CD8-positive, alpha-beta memory T cell (primary cell): ENCODE results near the gene AURKB. TPM values are rescaled to one million over a fixed set of nuclear protein-coding genes. Genes with fewer than 3 reads are reported as not detected.
A peak's percentile ranks its signal among the peaks of the same experiment; 100 is the strongest.

ENCODE experiments used
- CTCF ChIA-PET: fragments of 350-600 bp; sonication (Branson Sonifier 250); formaldehyde crosslinking; loops from one replicate; lab custom pipeline; 2021; ENCODE audit warnings: antibody characterized with exemption; lab: Charles Lee
- POLR2A ChIA-PET: fragments of 350-600 bp; sonication (Branson Sonifier 250); formaldehyde crosslinking; loops from one replicate; lab custom pipeline; 2021; ENCODE audit warnings: antibody characterized with exemption; lab: Charles Lee
- DNase-seq, 5 donors: peaks; one replicate each; pipeline versions ENCODE4 v3.0.0 to v3.0.0-alpha.2; 2020 to 2022; ENCODE audit warnings: mixed read lengths in 1 of 5
- H3K27ac ChIP-seq: one replicate; pipeline ENCODE4 v1.7.0; 2013; ENCODE audit warnings: low read depth, mild to moderate bottlenecking, low read length, moderate library complexity
- H3K27me3 ChIP-seq: 2 replicates; pipeline ENCODE4 v1.7.0; 2013; ENCODE audit warnings: low read length, mild to moderate bottlenecking; ENCODE audit not compliant: insufficient read depth, poor library complexity, severe bottlenecking
- H3K36me3 ChIP-seq: 2 replicates; pipeline ENCODE4 v1.7.0; 2013; ENCODE audit warnings: mild to moderate bottlenecking, low read length, moderate library complexity; ENCODE audit not compliant: insufficient read depth
- H3K4me1 ChIP-seq: 2 replicates; pipeline ENCODE4 v1.7.0; 2013; ENCODE audit warnings: mild to moderate bottlenecking, low read length, moderate library complexity; ENCODE audit not compliant: insufficient read depth
- H3K4me3 ChIP-seq: 2 replicates; pipeline ENCODE4 v1.7.0; 2013; ENCODE audit warnings: mild to moderate bottlenecking, low read length
- H3K9me3 ChIP-seq: 2 replicates; pipeline ENCODE4 v1.7.0; 2013; ENCODE audit warnings: mild to moderate bottlenecking, low read length
- H3K27ac Mint-ChIP-seq, 8 donors: one replicate each; pipeline ENCODE4 v1.8.0; 2020 to 2021; ENCODE audit warnings: mixed read lengths in 8 of 8, mild to moderate bottlenecking in 6 of 8, inconsistent platforms in 3 of 8, moderate library complexity in 3 of 8
- H3K27me3 Mint-ChIP-seq, 2 donors: one replicate each; pipeline ENCODE4 v1.8.0; 2020 to 2021; ENCODE audit warnings: mixed read lengths in 2 of 2, mild to moderate bottlenecking in 1 of 2, moderate library complexity in 1 of 2
- H3K36me3 Mint-ChIP-seq, 3 donors: one replicate each; pipeline ENCODE4 v1.8.0; 2020 to 2021; ENCODE audit warnings: mixed read lengths in 3 of 3, inconsistent platforms in 1 of 3, mild to moderate bottlenecking in 1 of 3
- H3K4me1 Mint-ChIP-seq, 3 donors: one replicate each; pipeline ENCODE4 v1.8.0; 2020 to 2021; ENCODE audit warnings: mixed read lengths in 3 of 3, inconsistent platforms in 1 of 3, mild to moderate bottlenecking in 1 of 3
- H3K4me3 Mint-ChIP-seq, 7 donors: one replicate each; pipeline ENCODE4 v1.8.0; 2020 to 2021; ENCODE audit warnings: mixed read lengths in 7 of 7, mild to moderate bottlenecking in 6 of 7, moderate library complexity in 4 of 7, inconsistent platforms in 2 of 7
- H3K9me3 Mint-ChIP-seq, 5 donors: one replicate each; pipeline ENCODE4 v1.8.0; 2020 to 2022; ENCODE audit warnings: mixed read lengths in 5 of 5, mild to moderate bottlenecking in 3 of 5, moderate library complexity in 2 of 5, inconsistent platforms in 1 of 5
- polyA plus RNA-seq: library from polyadenylated mRNA; unstranded; fragments of 300-500 nt; fragmentation: Illumina TruSeq; gene quantifications from one replicate; pipeline ENCODE4 v1.2.3, GENCODE V29; 2021
- total RNA-seq, 2 experiments: library from RNA; stranded (reverse); gene quantifications; one replicate each; pipeline ENCODE4 v1.2.3, GENCODE V29; 2021

Gene AURKB
- total and polyA plus RNA-seq, 3 experiments from 2014 or later, result 0.63 to 94.4 (median 88.1) TPM

GRCh38 chr17:8204761-8205555, 5.4 kb downstream of the AURKB start:
- Histone ChIP-seq H3K4me1 (peaks cover 2% of the 10 kb centered on the region), H3K27me3 (no peaks in the 10 kb centered on the region), H3K36me3 (no peaks in the 10 kb centered on the region), H3K27ac (no peak overlapping the region), H3K4me3 (no peak overlapping the region), H3K9me3 (no peaks in the 10 kb centered on the region)
- POLR2A ChIA-PET, result no interaction called here
- Mint-ChIP-seq H3K27ac (peak overlapping the region in 2 of 8 donors; percentile 23 to 87), H3K27me3 (peaks cover 0 to 2% of the 10 kb centered on the region in 2 donors), H3K4me3 (peak overlapping the region in 1 of 7 donors; percentile 59), H3K4me1 (peaks cover 6 to 8% (median 7%) of the 10 kb centered on the region in 3 donors), H3K9me3 (no peaks in the 10 kb centered on the region), H3K36me3 (peaks cover 0 to 2% (median 0%) of the 10 kb centered on the region in 3 donors)
- CTCF ChIA-PET, result interaction anchor here (1.2 kb wide), 1 partner anchor 10 kb away, joined by 3 read pairs; no protein-coding TSS in a partner anchor
- no peak for DNase-seq

DNA sequence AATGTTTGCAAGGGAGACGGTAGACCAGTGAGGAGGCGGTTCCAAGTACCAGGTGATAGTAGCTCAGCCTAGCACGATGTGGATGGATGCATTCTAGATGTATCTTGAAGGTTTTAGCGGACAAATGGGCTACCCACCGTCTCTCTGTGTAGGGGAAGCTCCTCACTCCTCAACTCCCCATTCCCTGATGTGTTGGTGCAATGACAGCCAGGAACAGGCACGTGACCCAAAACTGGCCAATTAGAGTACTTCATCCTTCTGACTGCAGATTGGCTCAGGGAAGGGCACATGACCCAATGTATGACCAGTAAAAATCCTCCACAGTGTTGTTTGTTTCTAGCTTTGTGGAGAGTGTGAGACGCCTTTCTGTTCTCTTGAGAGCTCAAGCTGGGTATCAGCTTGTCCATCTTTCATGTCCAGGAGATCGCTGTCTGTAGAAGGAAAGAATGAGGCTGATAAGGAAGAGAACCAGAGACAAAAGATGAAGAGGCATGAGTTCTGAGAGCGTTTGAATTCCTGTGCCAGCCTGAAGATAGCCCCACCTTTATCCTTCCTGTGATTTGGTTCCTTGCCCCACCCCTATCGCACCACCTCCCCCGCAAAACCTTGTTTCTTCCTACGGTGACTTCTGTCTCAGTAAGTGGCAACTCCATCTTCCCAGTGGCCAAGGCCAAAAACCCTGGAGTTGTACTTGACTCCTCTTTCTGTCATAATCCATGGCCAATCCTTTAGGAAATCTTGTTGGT, 18.1 kb downstream of the AURKB start:
- peak in 3 of 5 donors; percentile 35 to 72 (median 45) for DNase-seq
- no peaks in the 10 kb centered on the region for H3K9me3 Mint-ChIP-seq
- peaks cover 39% of the 10 kb centered on the region for H3K4me1 ChIP-seq
- POLR2A ChIA-PET, result interaction anchor here (0.6 to 7.6 kb wide), 7 partner anchors 17 to 632 kb away, joined by 3 to 120 read pairs (median 4); partner anchors contain the start of gene AURKB
- H3K27ac ChIP-seq, result peak overlapping the region; percentile 59
- CTCF ChIA-PET, result interaction anchor here (0.8 to 2.2 kb wide), 6 partner anchors 14 to 73 kb away, joined by 3 to 13 read pairs (median 4); partner anchors contain the start of gene AURKB
- H3K4me3 Mint-ChIP-seq, result no peak overlapping the region
- no peaks in the 10 kb centered on the region for H3K27me3 ChIP-seq
- no peaks in the 10 kb centered on the region for H3K36me3 ChIP-seq
- no peaks in the 10 kb centered on the region for H3K27me3 Mint-ChIP-seq
- peaks cover 0 to 9% (median 0%) of the 10 kb centered on the region in 3 donors for H3K36me3 Mint-ChIP-seq
- H3K9me3 ChIP-seq, result no peaks in the 10 kb centered on the region
- H3K4me3 ChIP-seq, result peak overlapping the region; percentile 54
- H3K4me1 Mint-ChIP-seq, result peaks cover 19 to 23% (median 21%) of the 10 kb centered on the region in 3 donors
- no peak overlapping the region for H3K27ac Mint-ChIP-seq

- no peaks in the 10 kb centered on the region for H3K9me3 Mint-ChIP-seq
- peak overlapping the region in 1 of 7 donors; percentile 15 for H3K4me3 Mint-ChIP-seq
- DNase-seq, result no peak
- ChIA-PET CTCF (interaction anchor here (0.6 to 5.5 kb wide), 13 partner anchors 9 to 503 kb away, joined by 3 to 63 read pairs (median 4); partner anchors contain the start of genes ALOXE3 and KRABD2), POLR2A (interaction anchor here (0.6 to 7.6 kb wide), 12 partner anchors 9 to 185 kb away, joined by 3 to 120 read pairs (median 7); partner anchors contain the start of genes AURKB, CTC1, RANGRF and SLC25A35)
- peaks cover 0 to under 1% of the 10 kb centered on the region in 2 donors for H3K27me3 Mint-ChIP-seq
- Histone ChIP-seq H3K36me3 (no peaks in the 10 kb centered on the region), H3K27ac (peak overlapping the region; percentile 8), H3K4me1 (peaks cover 39% of the 10 kb centered on the region), H3K27me3 (no peaks in the 10 kb centered on the region), H3K4me3 (peak overlapping the region; percentile 18), H3K9me3 (no peaks in the 10 kb centered on the region)
- peaks cover 0 to 9% (median 0%) of the 10 kb centered on the region in 3 donors for H3K36me3 Mint-ChIP-seq
- H3K27ac Mint-ChIP-seq, result peak overlapping the region in 5 of 8 donors; percentile 46 to 93 (median 85)
- H3K4me1 Mint-ChIP-seq, result peaks cover 12 to 13% (median 12%) of the 10 kb centered on the region in 3 donors
These were observed 19.9 kb downstream of the AURKB start for GRCh38 chr17:8190506-8190905.

GRCh38 chr17:8189711-8190477, 20.5 kb downstream of the AURKB start, which contains the start of gene BORCS6:
BORCS6 (minus strand) TSS chr17:8190180; CDS start chr17:8190140, 40 bp downstream.
- Mint-ChIP-seq H3K27ac (peak within 1 kb of the TSS; percentile 46 to 95 (median 88)), H3K4me1 (peaks cover 12 to 13% (median 12%) of the 10 kb centered on the region in 3 donors), H3K4me3 (peak within 1 kb of the TSS in 1 of 7 donors; percentile 15), H3K36me3 (peaks cover 0 to 9% (median 0%) of the 10 kb centered on the region in 3 donors), H3K27me3 (peaks cover 0 to 2% of the 10 kb centered on the region in 2 donors), H3K9me3 (no peaks in the 10 kb centered on the region)
- DNase-seq, result peak; percentile 93 to 97 (median 95)
- Histone ChIP-seq H3K4me3 (peak within 1 kb of the TSS; percentile 92), H3K27me3 (no peaks in the 10 kb centered on the region), H3K9me3 (no peaks in the 10 kb centered on the region), H3K4me1 (peaks cover 39% of the 10 kb centered on the region), H3K27ac (peak within 1 kb of the TSS; percentile 81), H3K36me3 (no peaks in the 10 kb centered on the region)
- CTCF ChIA-PET, result interaction anchor here (0.6 to 5.5 kb wide), 16 partner anchors 9 to 502 kb away, joined by 3 to 63 read pairs (median 4); partner anchors contain the start of genes ALOXE3 and KRABD2
- POLR2A ChIA-PET, result interaction anchor here (0.6 to 7.6 kb wide), 15 partner anchors 9 to 186 kb away, joined by 3 to 120 read pairs (median 6); partner anchors contain the start of genes AURKB, CTC1, RANGRF and SLC25A35

DNA sequence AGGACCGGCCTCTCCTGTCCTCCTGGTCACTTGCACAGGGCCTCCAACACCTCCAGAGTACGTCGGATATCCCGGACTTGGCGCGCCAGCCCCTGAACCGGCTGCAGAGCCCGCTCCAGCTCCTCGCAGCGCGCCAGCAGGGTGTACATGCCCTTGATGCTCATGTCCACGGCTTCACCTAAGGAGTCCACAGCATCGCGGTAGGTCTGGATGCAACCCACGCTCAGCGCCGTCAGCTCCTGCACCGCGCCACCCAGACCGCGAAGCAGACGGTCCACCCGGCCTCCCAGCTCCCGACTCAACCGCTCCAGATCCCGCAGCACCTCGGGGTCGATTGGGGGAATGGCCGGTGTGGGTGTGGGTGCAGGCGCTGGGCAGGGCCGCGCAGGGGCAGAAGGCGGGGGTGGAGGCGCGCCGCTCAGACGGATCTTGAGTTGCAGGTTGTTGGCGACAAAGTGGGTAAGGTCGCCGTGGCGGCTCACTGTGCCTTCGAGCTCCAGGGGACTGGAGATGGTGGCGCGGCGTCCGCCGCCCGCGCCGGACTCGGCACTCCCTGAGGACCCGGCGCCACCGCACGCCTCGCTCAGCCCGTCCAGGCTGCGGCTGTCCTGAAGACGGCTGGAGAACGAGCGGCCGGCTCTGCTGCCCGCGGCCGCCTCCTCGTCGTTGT, 21.2 kb downstream of the AURKB start:
- no peak overlapping the region for H3K4me3 Mint-ChIP-seq
- ChIA-PET POLR2A (interaction anchor here (0.8 to 7.6 kb wide), 11 partner anchors 10 to 106 kb away, joined by 3 to 120 read pairs (median 9); partner anchors contain the start of genes CTC1, RANGRF and SLC25A35), CTCF (interaction anchor here (0.7 to 5.5 kb wide), 13 partner anchors 9 to 112 kb away, joined by 3 to 63 read pairs (median 7); partner anchors contain the start of genes ALOXE3, AURKB and CTC1)
- peaks cover 0 to 3% of the 10 kb centered on the region in 2 donors for H3K27me3 Mint-ChIP-seq
- H3K27ac Mint-ChIP-seq, result peak overlapping the region in 5 of 8 donors; percentile 85 to 95 (median 91)
- DNase-seq, result peak in 2 of 5 donors; percentile 32 to 45
- H3K36me3 ChIP-seq, result no peaks in the 10 kb centered on the region
- peak overlapping the region; percentile 81 for H3K27ac ChIP-seq
- peaks cover 12 to 16% (median 12%) of the 10 kb centered on the region in 3 donors for H3K4me1 Mint-ChIP-seq
- H3K9me3 ChIP-seq, result no peaks in the 10 kb centered on the region
- H3K4me1 ChIP-seq, result peaks cover 39% of the 10 kb centered on the region
- H3K27me3 ChIP-seq, result no peaks in the 10 kb centered on the region
- peaks cover 0 to 9% (median 0%) of the 10 kb centered on the region in 3 donors for H3K36me3 Mint-ChIP-seq
- peak overlapping the region; percentile 92 for H3K4me3 ChIP-seq
- H3K9me3 Mint-ChIP-seq, result no peaks in the 10 kb centered on the region

- Histone ChIP-seq H3K4me3 (peak overlapping the region; percentile 92), H3K4me1 (peaks cover 39% of the 10 kb centered on the region), H3K36me3 (no peaks in the 10 kb centered on the region), H3K27me3 (no peaks in the 10 kb centered on the region), H3K9me3 (no peaks in the 10 kb centered on the region), H3K27ac (peak overlapping the region; percentile 81)
- peak in 1 of 5 donors; percentile 50 for DNase-seq
- peaks cover 0 to 3% of the 10 kb centered on the region in 2 donors for H3K27me3 Mint-ChIP-seq
- CTCF ChIA-PET, result interaction anchor here (1.0 to 5.5 kb wide), 11 partner anchors 11 to 112 kb away, joined by 3 to 63 read pairs (median 11); partner anchors contain the start of genes ALOXE3, AURKB and CTC1
- peaks cover 16 to 21% (median 17%) of the 10 kb centered on the region in 3 donors for H3K4me1 Mint-ChIP-seq
- no peak overlapping the region for H3K4me3 Mint-ChIP-seq
- H3K27ac Mint-ChIP-seq, result peak overlapping the region in 1 of 8 donors; percentile 87
- no peaks in the 10 kb centered on the region for H3K9me3 Mint-ChIP-seq
- POLR2A ChIA-PET, result interaction anchor here (0.6 to 7.6 kb wide), 10 partner anchors 13 to 708 kb away, joined by 3 to 120 read pairs (median 10); partner anchors contain the start of genes CTC1 and SLC25A35
- H3K36me3 Mint-ChIP-seq, result peaks cover 0 to 9% (median 0%) of the 10 kb centered on the region in 3 donors
These were observed 22.0 kb downstream of the AURKB start for GRCh38 chr17:8188263-8188839.
